CD4-positive, alpha-beta T cell treated with Interleukin-15 for 1 hour (primary cell): Measurements from ENCODE around the gene CCNY.
"Not testable (repeated sequence)": the region's sequence is repeated elsewhere in the genome, so short reads cannot be mapped to it uniquely, and the experiment has no call there.

Experiments used
- DNase-seq: peaks from one replicate; pipeline ENCODE4 v3.0.0-alpha.2; 2020

CCNY gene

GRCh38 chr10:35412003-35412723 lies 75.9 kb downstream of the CCNY start:
- no peak for DNase-seq

GRCh38 chr10:35412900-35413491 lies 76.7 kb downstream of the CCNY start:
- DNase-seq: no peak

GRCh38 chr10:35413985-35414861 lies 77.9 kb downstream of the CCNY start:
- no peak for DNase-seq

GRCh38 chr10:35415505-35415904 lies 79.2 kb downstream of the CCNY start:
- DNase-seq: no peak

- DNase-seq: no peak
Measured at GRCh38 chr10:35416619-35417312, 80.5 kb downstream of the CCNY start.

- DNase-seq: no peak
Measured at GRCh38 chr10:35417313-35417625, 81.0 kb downstream of the CCNY start.

- DNase-seq: no peak
Measured at GRCh38 chr10:35417795-35418194, 81.5 kb downstream of the CCNY start.

GRCh38 chr10:35418580-35418979 lies 82.3 kb downstream of the CCNY start:
- DNase-seq: not testable (repeated sequence)

- no peak for DNase-seq
Measured at GRCh38 chr10:35420044-35420443, 83.7 kb downstream of the CCNY start.

GRCh38 chr10:35420827-35421552 lies 84.7 kb downstream of the CCNY start:
- no peak for DNase-seq

- no peak for DNase-seq
Measured at GRCh38 chr10:35421553-35422178, 85.4 kb downstream of the CCNY start.

GRCh38 chr10:35422228-35422627 lies 85.9 kb downstream of the CCNY start:
- no peak for DNase-seq

- no peak for DNase-seq
Measured at GRCh38 chr10:35423505-35424306, 87.4 kb downstream of the CCNY start.

- DNase-seq: no peak
Measured at GRCh38 chr10:35424680-35425285, 88.5 kb downstream of the CCNY start.

GRCh38 chr10:35425595-35425994 lies 89.3 kb downstream of the CCNY start:
- no peak for DNase-seq

- DNase-seq: no peak
Measured at GRCh38 chr10:35426657-35427056, 90.3 kb downstream of the CCNY start.

- DNase-seq: no peak
Measured at GRCh38 chr10:35427543-35427942, 91.2 kb downstream of the CCNY start.

GRCh38 chr10:35428521-35428920 lies 92.2 kb downstream of the CCNY start:
- DNase-seq: no peak

GRCh38 chr10:35432781-35433338 lies 96.6 kb downstream of the CCNY start:
- DNase-seq: no peak

GRCh38 chr10:35433851-35434426 lies 97.6 kb downstream of the CCNY start:
- DNase-seq: no peak
